Measurements from ENCODE around the gene XRCC3. TPM values are rescaled to one million over a fixed set of nuclear protein-coding genes. Genes with fewer than 3 reads are reported as not detected.

The XRCC3 gene
- total RNA-seq, 1 experiment from 2014 or later, result 46.7 TPM

DNA sequence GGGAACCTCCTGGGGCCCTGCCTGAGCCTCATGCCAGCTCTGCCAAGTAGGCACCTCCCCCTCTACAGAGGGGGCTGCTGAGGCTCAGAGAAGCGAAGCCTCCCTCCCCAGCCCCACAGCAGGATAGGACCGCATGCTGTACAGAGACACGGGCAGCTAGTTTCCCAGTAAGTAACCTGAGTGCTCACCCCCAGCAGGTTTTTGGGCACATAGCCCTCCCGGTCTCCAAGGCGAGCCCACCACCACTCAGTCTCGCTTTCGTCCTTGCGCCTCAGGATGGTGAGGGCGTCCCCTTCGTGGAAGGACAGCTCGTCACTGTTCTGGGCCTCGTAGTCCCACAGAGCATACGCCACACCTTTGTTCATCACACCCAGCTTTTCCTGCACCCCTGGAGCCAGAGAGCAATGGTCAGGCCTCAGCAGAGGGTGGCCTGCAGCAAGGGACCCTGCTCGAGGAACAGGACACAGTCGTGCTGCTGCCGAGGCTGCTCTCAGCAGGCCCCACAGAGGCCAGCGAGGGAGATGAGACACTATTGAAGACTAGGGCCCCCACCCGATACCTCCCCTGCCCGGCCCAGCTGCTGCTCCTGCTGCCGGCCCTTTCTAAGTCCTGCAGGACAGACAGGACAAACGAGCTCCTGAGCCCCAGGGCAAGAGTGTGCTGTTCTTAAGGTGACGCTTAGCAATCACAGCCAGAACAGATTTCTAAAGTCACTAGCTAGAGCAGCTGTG is 20.7 kb upstream of the XRCC3 start:
- peak overlapping the region; percentile 60 for H3K27ac Mint-ChIP-seq
- POLR2A ChIA-PET, result no interaction called here
- no peak for TF ChIP-seq CBFB (CRISPR knock-in tag; IDR thresholded peaks at IDR 0.05; ENCODE audit: low read depth)
- no peak for TF ChIP-seq GABPB1 (CRISPR knock-in tag; IDR thresholded peaks at IDR 0.05)
- no peak for TF ChIP-seq ZBTB21 (CRISPR knock-in tag; IDR thresholded peaks at IDR 0.05; ENCODE audit: borderline replicate concordance)
- no peak for TF ChIP-seq ERG (CRISPR knock-in tag; IDR thresholded peaks at IDR 0.05)
- TF ChIP-seq, protein P1, sequence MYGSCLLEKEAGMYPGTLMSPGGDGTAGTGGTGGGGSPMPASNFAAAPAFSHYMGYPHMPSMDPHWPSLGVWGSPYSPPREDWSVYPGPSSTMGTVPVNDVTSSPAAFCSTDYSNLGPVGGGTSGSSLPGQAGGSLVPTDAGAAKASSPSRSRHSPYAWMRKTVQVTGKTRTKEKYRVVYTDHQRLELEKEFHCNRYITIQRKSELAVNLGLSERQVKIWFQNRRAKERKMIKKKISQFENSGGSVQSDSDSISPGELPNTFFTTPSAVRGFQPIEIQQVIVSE (CRISPR knock-in tag; IDR thresholded peaks at IDR 0.05; ENCODE audit: borderline replicate concordance), result no peak
- TF ChIP-seq NFATC4 (CRISPR knock-in tag; IDR thresholded peaks at IDR 0.05), result no peak
- no peak for TF ChIP-seq IRF2 (CRISPR knock-in tag; IDR thresholded peaks at IDR 0.05; ENCODE audit: borderline replicate concordance, low read depth)
- TF ChIP-seq SMAD4 (CRISPR knock-in tag; IDR thresholded peaks at IDR 0.05), result no peak
- TF ChIP-seq, protein P2, sequence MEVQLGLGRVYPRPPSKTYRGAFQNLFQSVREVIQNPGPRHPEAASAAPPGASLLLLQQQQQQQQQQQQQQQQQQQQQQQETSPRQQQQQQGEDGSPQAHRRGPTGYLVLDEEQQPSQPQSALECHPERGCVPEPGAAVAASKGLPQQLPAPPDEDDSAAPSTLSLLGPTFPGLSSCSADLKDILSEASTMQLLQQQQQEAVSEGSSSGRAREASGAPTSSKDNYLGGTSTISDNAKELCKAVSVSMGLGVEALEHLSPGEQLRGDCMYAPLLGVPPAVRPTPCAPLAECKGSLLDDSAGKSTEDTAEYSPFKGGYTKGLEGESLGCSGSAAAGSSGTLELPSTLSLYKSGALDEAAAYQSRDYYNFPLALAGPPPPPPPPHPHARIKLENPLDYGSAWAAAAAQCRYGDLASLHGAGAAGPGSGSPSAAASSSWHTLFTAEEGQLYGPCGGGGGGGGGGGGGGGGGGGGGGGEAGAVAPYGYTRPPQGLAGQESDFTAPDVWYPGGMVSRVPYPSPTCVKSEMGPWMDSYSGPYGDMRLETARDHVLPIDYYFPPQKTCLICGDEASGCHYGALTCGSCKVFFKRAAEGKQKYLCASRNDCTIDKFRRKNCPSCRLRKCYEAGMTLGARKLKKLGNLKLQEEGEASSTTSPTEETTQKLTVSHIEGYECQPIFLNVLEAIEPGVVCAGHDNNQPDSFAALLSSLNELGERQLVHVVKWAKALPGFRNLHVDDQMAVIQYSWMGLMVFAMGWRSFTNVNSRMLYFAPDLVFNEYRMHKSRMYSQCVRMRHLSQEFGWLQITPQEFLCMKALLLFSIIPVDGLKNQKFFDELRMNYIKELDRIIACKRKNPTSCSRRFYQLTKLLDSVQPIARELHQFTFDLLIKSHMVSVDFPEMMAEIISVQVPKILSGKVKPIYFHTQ (CRISPR knock-in tag; IDR thresholded peaks at IDR 0.05), result no peak
- no peak for TF ChIP-seq ELF4 (CRISPR knock-in tag; IDR thresholded peaks at IDR 0.05; ENCODE audit: low read depth)
- TF ChIP-seq ZNF671 (CRISPR knock-in tag; IDR thresholded peaks at IDR 0.05), result no peak
- no peak for TF ChIP-seq RORB (CRISPR knock-in tag; IDR thresholded peaks at IDR 0.05)
- no peak for TF ChIP-seq ZNF416 (CRISPR knock-in tag; IDR thresholded peaks at IDR 0.05)
- no peak for TF ChIP-seq NFYB (CRISPR knock-in tag; conservative IDR thresholded peaks at IDR 0.05; ENCODE audit: low read depth)
- TF ChIP-seq ZNF317 (CRISPR knock-in tag; IDR thresholded peaks at IDR 0.05; ENCODE audit: borderline replicate concordance, low read depth), result no peak
- TF ChIP-seq RELA (CRISPR knock-in tag; IDR thresholded peaks at IDR 0.05; ENCODE audit: borderline replicate concordance), result no peak
- TF ChIP-seq, protein P3, sequence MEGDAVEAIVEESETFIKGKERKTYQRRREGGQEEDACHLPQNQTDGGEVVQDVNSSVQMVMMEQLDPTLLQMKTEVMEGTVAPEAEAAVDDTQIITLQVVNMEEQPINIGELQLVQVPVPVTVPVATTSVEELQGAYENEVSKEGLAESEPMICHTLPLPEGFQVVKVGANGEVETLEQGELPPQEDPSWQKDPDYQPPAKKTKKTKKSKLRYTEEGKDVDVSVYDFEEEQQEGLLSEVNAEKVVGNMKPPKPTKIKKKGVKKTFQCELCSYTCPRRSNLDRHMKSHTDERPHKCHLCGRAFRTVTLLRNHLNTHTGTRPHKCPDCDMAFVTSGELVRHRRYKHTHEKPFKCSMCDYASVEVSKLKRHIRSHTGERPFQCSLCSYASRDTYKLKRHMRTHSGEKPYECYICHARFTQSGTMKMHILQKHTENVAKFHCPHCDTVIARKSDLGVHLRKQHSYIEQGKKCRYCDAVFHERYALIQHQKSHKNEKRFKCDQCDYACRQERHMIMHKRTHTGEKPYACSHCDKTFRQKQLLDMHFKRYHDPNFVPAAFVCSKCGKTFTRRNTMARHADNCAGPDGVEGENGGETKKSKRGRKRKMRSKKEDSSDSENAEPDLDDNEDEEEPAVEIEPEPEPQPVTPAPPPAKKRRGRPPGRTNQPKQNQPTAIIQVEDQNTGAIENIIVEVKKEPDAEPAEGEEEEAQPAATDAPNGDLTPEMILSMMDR (IDR thresholded peaks at IDR 0.05), result no peak
- TF ChIP-seq FOXJ3 (CRISPR knock-in tag; IDR thresholded peaks at IDR 0.05; ENCODE audit: borderline replicate concordance), result no peak
- TF ChIP-seq, protein P4, sequence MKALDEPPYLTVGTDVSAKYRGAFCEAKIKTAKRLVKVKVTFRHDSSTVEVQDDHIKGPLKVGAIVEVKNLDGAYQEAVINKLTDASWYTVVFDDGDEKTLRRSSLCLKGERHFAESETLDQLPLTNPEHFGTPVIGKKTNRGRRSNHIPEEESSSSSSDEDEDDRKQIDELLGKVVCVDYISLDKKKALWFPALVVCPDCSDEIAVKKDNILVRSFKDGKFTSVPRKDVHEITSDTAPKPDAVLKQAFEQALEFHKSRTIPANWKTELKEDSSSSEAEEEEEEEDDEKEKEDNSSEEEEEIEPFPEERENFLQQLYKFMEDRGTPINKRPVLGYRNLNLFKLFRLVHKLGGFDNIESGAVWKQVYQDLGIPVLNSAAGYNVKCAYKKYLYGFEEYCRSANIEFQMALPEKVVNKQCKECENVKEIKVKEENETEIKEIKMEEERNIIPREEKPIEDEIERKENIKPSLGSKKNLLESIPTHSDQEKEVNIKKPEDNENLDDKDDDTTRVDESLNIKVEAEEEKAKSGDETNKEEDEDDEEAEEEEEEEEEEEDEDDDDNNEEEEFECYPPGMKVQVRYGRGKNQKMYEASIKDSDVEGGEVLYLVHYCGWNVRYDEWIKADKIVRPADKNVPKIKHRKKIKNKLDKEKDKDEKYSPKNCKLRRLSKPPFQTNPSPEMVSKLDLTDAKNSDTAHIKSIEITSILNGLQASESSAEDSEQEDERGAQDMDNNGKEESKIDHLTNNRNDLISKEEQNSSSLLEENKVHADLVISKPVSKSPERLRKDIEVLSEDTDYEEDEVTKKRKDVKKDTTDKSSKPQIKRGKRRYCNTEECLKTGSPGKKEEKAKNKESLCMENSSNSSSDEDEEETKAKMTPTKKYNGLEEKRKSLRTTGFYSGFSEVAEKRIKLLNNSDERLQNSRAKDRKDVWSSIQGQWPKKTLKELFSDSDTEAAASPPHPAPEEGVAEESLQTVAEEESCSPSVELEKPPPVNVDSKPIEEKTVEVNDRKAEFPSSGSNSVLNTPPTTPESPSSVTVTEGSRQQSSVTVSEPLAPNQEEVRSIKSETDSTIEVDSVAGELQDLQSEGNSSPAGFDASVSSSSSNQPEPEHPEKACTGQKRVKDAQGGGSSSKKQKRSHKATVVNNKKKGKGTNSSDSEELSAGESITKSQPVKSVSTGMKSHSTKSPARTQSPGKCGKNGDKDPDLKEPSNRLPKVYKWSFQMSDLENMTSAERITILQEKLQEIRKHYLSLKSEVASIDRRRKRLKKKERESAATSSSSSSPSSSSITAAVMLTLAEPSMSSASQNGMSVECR (CRISPR knock-in tag; IDR thresholded peaks at IDR 0.05; ENCODE audit: borderline replicate concordance), result no peak

More for the DNA sequence above, 20.7 kb upstream of the XRCC3 start:
- H3K4me1 Mint-ChIP-seq, result peaks cover 4% of the 10 kb centered on the region
- no peak for DNase-seq (ENCODE audit: low spot score)
- peaks cover 17% of the 10 kb centered on the region for H3K36me3 Mint-ChIP-seq
- H3K27me3 Mint-ChIP-seq (ENCODE audit: low read depth), result no peaks in the 10 kb centered on the region
- H3K4me3 Mint-ChIP-seq, result no peak overlapping the region
- CTCF ChIA-PET, result interaction anchor here (0.7 to 1.9 kb wide), 8 partner anchors 20 to 165 kb away, joined by 3 to 6 read pairs (median 3); partner anchors contain the start of genes XRCC3 and ZFYVE21
- H3K9me3 Mint-ChIP-seq, result no peaks in the 10 kb centered on the region
- ATAC-seq, result no peak

Data from WTC11 (cell line).